Measurements from ENCODE around the gene CYB5RL. TPM values are rescaled to one million over a fixed set of nuclear protein-coding genes. Genes with fewer than 3 reads are reported as not detected.

The CYB5RL gene
- total and polyA plus RNA-seq, 4 donors = 2.2 to 9.0 (median 5.2) TPM

- Histone ChIP-seq H3K27me3 (ENCODE audit: control insufficient read depth in 3 of 3, insufficient read depth in 3 of 3, low read length in 2 of 3) (no peaks in the 10 kb centered on the region), H3K4me3 (no peak overlapping the region), H3K36me3 (ENCODE audit: control insufficient read depth in 4 of 4, insufficient read depth in 4 of 4, low read length in 4 of 4) (peaks cover 0 to 10% (median under 1%) of the 10 kb centered on the region in 4 donors), H3K9me3 (ENCODE audit: control insufficient read depth in 4 of 4, insufficient read depth in 3 of 4, low read length in 3 of 4) (no peaks in the 10 kb centered on the region), H3K9ac (ENCODE audit: insufficient read depth in 1 of 2, low read length in 2 of 2) (no peak overlapping the region), H3K27ac (ENCODE audit: low read depth in 1 of 2, low read length in 1 of 2) (peak overlapping the region in 1 of 2 donors; percentile 4), H3K4me1 (ENCODE audit: control insufficient read depth in 5 of 5, insufficient read depth in 5 of 5, low read length in 5 of 5) (peaks cover 0 to 6% (median 0%) of the 10 kb centered on the region in 5 donors)
- DNase-seq (no peak), ATAC-seq (ENCODE audit: insufficient read depth, low FRiP score) (no peak)
- TF ChIP-seq CTCF (IDR thresholded peaks at IDR 0.05; ENCODE audit: control extremely low read depth, extremely low read depth) = no peak
- 65 to 67% methylated on average over 9 of the region's 9 CpGs for WGBS, 2 donors
Observed at GRCh38 chr1:54173681-54174080, 26.1 kb downstream of the CYB5RL start.

- peaks cover 0 to 9% (median 0%) of the 10 kb centered on the region in 4 donors for H3K36me3 ChIP-seq (ENCODE audit: control insufficient read depth in 4 of 4, insufficient read depth in 4 of 4, low read length in 4 of 4)
- DNase-seq = peak in 2 of 3 donors; percentile 29 to 40
Observed at GRCh38 chr1:54172614-54173599, 26.9 kb downstream of the CYB5RL start.

GRCh38 chr1:54171606-54172005 is 28.2 kb downstream of the CYB5RL start:
- DNase-seq = no peak
- no peak overlapping the region for H3K9ac ChIP-seq (ENCODE audit: insufficient read depth in 1 of 2, low read length in 2 of 2)
- 93 to 96% methylated on average over 8 of the region's 8 CpGs for WGBS, 2 donors
- TF ChIP-seq CTCF (IDR thresholded peaks at IDR 0.05; ENCODE audit: control extremely low read depth, extremely low read depth) = no peak
- no peak overlapping the region for H3K4me3 ChIP-seq
- H3K36me3 ChIP-seq (ENCODE audit: control insufficient read depth in 4 of 4, insufficient read depth in 4 of 4, low read length in 4 of 4) = peaks cover 0 to 9% (median 0%) of the 10 kb centered on the region in 4 donors
- no peaks in the 10 kb centered on the region for H3K9me3 ChIP-seq (ENCODE audit: control insufficient read depth in 4 of 4, insufficient read depth in 3 of 4, low read length in 3 of 4)
- no peak for ATAC-seq (ENCODE audit: insufficient read depth, low FRiP score)
- peaks cover 0 to 6% (median 0%) of the 10 kb centered on the region in 5 donors for H3K4me1 ChIP-seq (ENCODE audit: control insufficient read depth in 5 of 5, insufficient read depth in 5 of 5, low read length in 5 of 5)
- no peak overlapping the region for H3K27ac ChIP-seq (ENCODE audit: low read depth in 1 of 2, low read length in 1 of 2)
- H3K27me3 ChIP-seq (ENCODE audit: control insufficient read depth in 3 of 3, insufficient read depth in 3 of 3, low read length in 2 of 3) = no peaks in the 10 kb centered on the region

More at GRCh38 chr1:54172614-54173599, 26.9 kb downstream of the CYB5RL start:
- H3K4me1 ChIP-seq (ENCODE audit: control insufficient read depth in 5 of 5, insufficient read depth in 5 of 5, low read length in 5 of 5) = peaks cover 0 to 6% (median 0%) of the 10 kb centered on the region in 5 donors
- 69 to 70% methylated on average over 10 of the region's 10 CpGs for WGBS, 2 donors
- H3K4me3 ChIP-seq = no peak overlapping the region
- no peak overlapping the region for H3K9ac ChIP-seq (ENCODE audit: insufficient read depth in 1 of 2, low read length in 2 of 2)
- ATAC-seq (ENCODE audit: insufficient read depth, low FRiP score) = no peak
- no peaks in the 10 kb centered on the region for H3K9me3 ChIP-seq (ENCODE audit: control insufficient read depth in 4 of 4, insufficient read depth in 3 of 4, low read length in 3 of 4)
- no peak for TF ChIP-seq CTCF (IDR thresholded peaks at IDR 0.05; ENCODE audit: control extremely low read depth, extremely low read depth)
- H3K27me3 ChIP-seq (ENCODE audit: control insufficient read depth in 3 of 3, insufficient read depth in 3 of 3, low read length in 2 of 3) = no peaks in the 10 kb centered on the region
- no peak overlapping the region for H3K27ac ChIP-seq (ENCODE audit: low read depth in 1 of 2, low read length in 1 of 2)

All from lung (tissue), 12 donors.